GM21447 (cell line): ENCODE results near the gene PIBF1.
A peak's percentile ranks its signal among the peaks of the same experiment; 100 is the strongest.
"Not testable (repeated sequence)": the region's sequence is repeated elsewhere in the genome, so short reads cannot be mapped to it uniquely, and the experiment has no call there.

ENCODE experiments used
- ATAC-seq: cut with Tn5 transposase; IDR thresholded peaks from one replicate; pipeline ENCODE4 v1.9.1; 2021; ENCODE audit not compliant: unreplicated experiment

PIBF1 gene

DNA sequence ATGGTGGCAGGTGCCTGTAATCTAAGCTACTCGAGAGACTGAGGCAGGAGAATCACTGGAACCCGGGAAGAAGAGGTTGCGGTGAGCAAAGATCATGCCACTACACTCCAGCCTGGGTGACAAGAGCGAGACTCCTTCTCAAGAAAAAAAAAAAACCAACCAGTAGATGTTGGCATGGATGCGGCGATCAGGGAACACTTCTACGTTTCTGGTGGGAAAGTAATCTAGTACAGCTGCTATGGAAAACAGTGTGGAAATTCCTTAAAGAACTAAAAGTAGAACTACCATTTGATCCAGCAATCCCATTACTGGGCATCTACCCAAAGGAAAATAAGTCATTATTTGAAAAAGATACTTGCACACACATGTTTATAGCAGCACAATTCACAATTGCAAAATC, 119.6 kb downstream of the PIBF1 start:
- not testable (repeated sequence) for ATAC-seq

DNA sequence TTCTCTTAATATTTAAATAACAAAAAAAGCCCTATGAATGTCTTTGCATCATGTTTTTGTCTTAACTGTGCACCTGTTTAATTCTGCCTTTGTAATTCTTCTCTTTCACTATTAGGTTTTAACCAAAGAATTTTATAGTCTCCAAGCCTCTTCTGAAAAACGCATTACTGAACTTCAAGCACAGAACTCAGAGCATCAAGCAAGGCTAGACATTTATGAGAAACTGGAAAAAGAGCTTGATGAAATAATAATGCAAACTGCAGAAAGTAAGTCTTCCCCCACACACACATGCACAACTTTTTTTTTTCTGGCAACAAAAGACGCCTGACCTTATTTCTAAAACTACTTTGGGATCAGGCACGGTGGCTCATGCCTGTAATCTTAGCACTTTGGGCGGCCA, 126.5 kb downstream of the PIBF1 start:
- no peak for ATAC-seq

DNA sequence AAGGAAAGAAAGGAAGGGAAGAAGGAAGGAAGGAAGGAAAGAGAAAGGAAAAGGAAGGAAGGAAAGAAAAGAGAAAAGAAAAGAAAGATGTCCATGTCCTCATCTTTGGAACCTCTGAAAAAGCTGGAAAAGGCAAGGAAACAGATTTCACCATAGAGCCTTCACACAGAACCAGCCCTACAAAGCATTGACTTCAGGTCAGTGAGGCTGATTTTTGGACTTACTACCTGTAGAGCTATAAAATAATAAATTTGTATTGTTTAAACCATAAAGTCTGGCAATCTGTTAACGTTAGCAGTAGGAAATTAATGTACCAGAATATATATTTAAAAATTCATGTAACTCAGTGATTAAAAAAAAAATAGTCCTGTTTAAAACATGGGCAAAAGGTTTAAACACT, 130.0 kb downstream of the PIBF1 start:
- no peak for ATAC-seq

DNA sequence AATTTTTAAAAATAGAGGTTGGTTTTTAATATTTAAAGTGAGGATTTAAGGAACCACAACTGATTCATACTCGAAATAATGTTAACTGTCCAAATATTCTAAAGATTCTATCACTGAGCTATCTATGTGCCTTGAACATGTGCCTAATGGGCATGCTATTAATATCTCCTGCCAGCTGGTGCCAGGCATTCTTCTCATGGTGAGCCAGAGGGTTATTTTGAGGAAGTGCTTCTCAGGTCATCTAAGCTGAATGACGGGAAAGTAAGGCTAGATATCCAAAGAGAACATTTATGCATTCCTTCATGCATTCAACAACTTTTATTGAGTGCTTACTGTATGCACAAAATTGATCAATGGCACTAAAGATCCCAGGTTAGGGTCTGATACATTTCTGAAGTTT, 138.2 kb downstream of the PIBF1 start:
- no peak for ATAC-seq

DNA sequence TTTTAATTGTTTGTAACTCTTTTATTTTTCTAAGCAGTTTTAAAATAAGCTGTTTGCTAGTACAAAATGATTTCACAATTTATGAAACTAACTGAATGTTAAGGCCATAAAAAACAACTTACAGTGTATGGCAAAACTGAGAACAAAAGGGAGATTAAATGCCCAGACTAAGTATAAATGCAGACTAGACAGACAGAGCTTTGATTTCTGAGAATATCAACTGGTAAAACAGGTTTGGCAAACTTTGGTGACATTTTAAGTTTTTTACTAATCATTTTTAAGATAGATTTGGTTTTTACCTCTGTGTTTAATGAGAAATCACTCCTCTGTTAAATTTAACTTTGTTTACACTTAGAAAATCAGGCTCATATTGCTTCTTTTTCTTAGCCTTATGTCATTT, 149.4 kb downstream of the PIBF1 start:
- no peak for ATAC-seq

DNA sequence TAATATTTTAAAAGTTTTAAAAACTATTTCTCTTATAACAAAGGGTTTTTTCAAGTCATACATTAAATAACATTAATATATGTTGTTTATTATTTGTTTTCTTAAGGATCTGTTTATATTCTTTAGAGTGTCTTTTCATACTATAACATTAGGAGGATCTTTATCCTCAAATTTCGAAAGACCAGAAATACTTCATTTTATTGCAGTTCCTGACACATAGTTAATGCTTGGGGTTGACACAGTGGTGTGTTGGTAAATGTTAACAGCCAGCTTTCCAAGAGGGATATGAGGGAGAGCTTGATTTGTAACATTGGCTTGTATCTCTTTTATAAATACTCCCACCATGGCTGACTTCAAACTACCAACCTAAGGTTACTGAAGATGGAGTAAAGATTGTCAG, 150.3 kb downstream of the PIBF1 start:
- ATAC-seq = no peak

DNA sequence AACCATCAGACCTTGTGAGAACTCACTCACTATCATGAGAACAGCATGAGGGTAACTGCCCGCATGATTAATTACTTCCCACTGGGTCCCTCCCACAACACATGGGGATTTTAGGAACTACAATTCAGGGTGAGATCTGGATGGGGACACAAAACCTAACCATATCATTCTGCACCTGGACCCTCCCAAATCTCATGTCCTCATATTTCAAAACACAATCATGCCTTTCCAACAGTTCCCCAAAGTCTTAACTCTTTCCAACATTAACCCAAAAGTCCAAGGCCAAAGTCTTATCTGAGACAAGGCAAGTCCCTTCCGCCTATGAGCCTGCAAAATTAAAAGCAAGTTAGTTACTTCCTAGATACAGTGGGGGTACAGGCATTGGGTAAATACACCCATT, 164.3 kb downstream of the PIBF1 start:
- ATAC-seq = not testable (repeated sequence)

DNA sequence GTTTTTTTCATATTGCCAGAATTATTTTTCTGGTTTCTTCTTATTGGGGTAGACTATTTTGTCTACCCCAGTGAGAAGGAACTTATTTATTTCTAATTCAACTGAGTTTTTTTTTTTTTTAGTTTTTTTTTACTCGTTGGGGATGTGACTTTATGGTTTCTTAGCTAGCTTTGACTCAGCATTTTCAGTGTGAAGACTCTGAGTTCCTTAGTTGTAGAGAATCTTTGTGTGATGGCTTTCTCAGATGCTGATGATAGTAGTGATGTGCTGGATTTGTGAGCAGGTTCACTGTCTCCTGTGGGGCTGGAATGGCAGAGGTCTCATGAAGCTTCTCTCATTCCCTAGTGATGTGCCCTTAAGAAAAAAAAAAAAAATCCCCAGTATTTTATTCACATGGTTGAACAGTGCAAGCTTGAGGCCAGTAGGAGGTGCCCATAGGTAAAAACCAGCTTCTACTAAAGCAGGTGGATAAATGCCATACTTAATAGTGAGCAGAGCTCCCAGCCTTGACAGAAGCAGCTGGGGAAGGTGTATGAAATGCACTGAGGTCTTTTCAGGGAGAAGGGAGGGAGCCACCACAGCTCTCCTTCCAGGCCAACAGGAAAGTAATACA, 170.7 kb downstream of the PIBF1 start:
- ATAC-seq = no peak

DNA sequence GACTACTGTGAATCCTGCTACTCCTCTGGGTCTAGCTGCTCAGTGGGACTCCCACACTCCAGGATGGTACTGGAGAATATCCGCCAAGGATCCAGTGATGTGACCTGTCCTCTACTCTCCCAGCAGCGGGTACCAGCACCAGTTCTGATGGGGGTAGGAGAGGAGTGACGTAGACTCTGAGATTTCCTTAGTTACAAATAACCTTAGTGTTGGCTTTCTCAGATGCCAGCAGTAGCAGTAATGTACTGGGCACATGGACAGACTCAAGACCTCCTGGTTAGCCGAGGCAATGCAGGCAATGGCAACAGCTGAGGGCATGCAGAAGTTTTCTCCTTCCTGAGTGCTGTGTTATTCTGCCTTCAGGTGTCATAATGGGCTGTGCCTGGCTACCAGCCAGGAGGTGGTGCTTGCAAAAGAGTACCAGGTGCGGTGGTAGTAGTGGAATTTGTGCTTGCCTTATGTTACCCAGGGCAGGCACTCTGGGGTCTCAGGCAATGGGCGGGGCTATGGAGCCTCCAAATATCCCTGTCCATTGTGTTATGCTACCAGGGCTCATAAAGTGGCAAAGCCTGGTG, 171.5 kb downstream of the PIBF1 start:
- ATAC-seq = no peak

DNA sequence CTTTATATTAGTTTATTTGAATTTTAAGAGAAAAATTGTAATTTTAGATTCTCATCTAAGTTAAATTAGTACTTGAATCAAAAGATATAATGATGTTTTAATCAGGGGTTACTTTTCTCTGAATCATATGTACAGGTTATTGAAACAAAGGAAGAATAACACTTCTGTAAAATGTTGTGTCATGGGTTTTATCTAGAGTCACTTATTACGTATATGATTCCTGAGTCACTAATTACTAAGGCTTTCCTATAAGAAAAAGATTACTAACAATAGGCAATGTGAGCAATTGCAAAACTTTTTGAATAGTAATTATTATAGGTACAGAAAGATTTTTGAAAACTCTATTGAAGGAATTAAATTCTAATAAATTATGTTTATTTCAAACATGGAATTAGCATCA, 177.7 kb downstream of the PIBF1 start:
- ATAC-seq = no peak

DNA sequence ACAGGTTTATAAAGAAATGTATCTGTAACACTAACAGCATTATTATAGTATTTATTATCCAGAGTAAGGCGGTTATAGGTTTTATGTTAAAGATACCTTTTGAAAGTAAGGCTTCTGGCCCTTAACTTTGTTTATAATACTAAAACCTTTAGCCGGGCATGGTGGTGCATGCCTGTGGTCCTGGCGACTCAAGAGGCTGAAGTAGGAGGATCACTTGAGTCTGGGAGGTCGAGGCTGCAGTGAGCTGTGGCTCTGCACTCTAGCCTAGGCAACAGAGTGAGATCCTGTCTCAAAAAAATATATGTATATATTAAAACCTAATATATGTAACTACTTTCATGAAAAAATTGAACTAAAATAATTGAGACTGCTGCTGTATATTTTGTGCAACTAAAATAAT, 178.2 kb downstream of the PIBF1 start:
- no peak for ATAC-seq

DNA sequence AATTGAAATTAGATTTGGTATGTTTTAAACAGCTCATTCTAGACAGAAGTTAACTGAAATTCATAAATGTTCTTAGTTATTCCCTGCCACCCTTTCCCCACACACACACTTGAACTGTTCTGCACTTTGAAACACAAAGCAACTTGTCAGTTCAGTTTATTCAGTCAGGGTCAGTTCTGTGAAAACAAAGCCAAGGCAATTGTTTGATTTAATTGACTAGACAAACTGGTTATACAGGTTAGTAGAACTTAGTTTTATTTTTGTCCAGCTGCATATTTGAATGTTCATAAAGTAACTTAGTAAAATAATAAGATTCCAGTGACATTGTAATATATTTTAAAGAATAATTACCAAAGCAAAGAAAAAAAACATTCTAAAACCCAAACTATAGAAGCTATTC, 178.6 kb downstream of the PIBF1 start:
- ATAC-seq = no peak

DNA sequence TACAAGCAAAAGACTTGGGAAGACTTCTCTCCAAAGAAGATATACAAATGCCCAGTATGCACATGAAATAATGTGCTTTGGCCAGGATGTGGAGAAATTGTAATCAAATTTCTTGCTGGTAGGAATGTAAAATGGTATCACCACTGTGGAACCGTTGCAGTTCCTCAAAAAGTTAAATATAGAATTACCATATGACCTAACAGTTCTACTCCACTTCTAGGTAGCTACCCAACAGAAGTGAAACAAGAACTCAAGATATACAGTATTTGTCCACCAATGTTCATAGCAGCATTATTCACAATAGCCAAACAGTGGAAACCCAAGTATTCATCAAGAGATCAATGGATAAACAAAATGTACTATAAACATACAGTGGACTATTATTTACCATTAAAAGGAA, 181.8 kb downstream of the PIBF1 start:
- peak; percentile 74 for ATAC-seq

DNA sequence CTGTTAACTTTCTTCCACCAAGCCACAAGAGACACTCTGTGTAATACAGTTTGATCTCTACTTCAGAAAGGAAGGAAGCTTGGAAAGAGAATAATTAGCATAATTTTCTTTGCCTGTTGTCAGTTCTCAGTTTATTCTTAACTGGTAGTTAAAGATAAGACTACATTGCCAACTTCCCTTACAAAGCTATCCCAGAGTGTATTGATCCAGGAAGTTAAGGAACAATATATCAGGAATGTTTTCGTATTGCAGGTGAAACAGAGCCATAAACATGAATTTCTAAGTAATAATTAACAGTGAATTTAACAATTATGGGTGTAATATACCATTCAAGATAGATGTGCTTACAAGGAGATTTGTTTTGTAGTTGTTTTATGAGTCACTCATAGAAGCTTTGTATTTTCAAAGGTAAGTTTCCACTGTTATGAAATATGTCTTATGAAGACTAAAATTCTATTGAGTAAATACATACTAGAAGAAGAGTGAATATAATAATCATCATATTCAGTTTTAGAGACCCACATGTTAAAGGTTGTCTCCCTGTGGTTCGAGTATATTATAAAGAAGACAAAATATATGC, 188.5 kb downstream of the PIBF1 start:
- ATAC-seq = no peak

DNA sequence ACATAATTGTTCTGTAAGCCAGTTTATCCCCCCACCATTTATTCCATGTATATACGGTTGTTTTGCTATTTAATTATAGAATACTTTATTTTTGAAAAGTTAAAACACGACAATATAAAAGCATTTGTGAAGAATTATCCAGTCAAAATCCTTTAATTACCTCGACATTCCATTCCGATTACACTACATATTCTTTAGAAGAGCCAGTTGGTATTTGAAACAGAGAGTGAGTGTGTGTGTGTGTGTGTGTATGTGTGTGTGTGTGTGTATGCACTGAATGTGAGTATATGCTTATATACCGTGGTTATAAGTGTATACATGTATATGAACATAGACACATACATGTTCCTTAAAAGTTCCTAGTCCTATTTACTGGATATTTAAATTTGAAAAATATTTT, 189.0 kb downstream of the PIBF1 start:
- ATAC-seq = no peak

DNA sequence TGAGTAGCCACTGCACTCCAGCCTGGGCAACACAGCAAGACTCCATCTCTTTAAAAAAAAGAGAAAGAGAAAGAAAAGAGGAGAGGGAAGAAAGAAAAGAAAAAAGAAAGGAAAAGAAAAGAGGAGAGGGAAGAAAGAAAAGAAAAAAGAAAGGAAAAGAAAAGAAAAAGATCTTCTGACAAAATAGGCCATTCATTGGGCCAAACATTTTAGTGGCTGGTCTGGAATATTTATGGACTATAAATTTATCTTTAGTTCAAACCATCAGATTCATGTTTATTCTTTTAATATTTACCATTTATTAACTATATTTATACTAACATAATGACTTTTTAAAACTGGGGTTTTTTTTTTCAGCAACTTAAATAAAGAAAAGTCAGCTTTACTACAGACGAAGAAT, 191.3 kb downstream of the PIBF1 start:
- ATAC-seq = no peak

DNA sequence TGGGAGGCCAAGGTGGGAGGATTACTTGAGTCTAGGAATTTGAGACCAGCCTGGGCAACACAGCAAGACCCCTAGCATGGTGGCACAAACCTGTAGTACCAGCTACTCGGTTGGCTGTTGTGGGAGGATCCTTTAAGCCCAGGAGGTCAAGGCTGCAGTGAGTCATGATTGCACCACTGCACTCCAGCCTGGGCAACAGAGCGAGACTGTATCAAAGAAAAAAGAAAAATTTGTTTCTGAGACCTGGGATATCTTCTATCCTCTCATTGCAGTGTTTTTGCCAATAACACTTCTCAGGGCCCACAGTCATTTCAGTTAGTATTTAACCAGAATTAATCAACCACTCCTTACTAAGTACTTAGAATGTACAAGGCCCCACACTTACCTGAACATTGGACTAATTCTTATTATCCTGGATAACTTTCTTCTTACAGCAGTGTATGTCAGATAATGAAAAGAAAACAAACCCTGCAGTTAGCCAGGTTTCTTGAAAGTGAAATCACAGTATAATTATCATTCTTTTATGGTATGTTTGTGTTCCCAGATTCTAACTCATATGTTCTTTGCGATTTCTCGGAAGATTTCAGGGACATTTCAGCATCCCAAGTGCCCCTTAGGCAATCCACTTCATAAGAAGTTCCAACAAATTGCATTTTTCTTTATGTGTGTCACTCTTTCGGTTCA, 201.3 kb downstream of the PIBF1 start:
- no peak for ATAC-seq

DNA sequence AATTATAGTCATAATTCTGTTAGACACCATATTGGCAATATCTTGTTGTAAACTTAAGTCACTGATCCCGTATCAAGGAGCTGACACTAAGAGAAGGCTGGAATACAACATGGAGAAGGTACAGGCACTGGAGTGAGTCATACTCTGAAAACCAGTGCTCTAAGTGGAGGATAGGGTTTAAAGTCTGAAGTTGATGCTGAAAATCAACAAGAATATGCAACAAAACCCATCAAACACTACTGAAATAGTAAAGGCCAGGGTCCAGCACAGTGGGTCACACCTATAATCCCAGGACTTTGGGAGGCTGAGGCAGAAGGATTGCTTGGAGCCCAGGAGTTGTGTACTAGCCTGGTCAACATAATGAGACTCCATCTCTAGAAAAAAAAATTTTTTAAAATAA, 203.7 kb downstream of the PIBF1 start:
- ATAC-seq = no peak

DNA sequence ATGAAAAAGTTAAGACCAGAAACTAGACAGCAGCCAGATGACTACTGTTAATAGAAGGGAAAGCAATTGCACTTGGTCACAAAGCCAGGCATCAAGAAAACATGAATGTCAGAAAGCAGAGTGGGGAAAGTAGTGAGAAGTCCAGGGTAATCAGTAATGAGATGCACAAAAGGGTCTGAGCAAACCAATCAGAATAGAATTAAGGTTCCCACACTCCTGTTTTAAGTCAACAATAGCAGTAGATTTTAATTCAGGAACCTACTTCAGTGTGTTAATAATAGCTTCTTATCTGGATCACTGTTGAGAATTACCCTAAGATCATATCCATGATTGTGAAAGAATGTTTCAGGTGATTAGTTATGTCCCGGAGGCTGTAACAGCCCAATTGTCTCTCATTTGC, 204.3 kb downstream of the PIBF1 start:
- ATAC-seq = no peak

DNA sequence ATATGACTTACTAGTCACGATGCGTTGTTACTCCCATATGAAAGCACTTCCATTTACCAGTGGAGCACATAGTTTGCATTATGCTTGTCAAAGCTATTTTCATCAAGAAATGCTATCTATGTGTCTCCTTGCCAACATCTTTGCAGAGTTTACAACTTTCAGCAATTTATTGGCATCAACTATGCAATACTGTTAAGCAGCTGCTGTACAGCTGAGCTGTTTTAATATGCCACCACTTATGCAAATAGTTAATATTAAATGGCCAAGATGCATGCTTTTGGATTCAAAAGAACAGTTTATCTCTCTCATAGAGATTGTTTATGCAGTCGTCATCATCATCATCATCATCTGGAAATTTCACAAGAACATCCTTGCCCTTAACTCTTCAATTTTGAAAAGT, 209.0 kb downstream of the PIBF1 start:
- no peak for ATAC-seq

DNA sequence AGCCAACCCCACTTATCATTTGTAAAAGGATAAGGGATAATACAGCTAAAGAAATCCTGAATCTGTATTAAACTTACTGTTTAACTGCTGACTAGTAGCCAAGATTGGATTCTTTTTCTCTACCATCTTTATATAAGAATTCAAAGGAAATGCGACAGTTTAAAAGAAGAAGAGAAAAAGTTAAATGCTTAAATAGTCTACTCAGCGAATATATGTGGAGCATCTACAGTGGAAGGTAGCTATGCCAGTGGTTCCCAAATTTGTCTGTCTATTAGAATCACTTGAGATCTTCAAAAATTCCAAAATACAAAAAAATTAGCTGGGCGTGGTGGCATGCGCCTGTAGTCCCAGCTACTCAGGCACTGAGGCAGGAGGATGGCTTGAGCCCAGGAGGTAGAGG, 216.1 kb downstream of the PIBF1 start:
- ATAC-seq = no peak

DNA sequence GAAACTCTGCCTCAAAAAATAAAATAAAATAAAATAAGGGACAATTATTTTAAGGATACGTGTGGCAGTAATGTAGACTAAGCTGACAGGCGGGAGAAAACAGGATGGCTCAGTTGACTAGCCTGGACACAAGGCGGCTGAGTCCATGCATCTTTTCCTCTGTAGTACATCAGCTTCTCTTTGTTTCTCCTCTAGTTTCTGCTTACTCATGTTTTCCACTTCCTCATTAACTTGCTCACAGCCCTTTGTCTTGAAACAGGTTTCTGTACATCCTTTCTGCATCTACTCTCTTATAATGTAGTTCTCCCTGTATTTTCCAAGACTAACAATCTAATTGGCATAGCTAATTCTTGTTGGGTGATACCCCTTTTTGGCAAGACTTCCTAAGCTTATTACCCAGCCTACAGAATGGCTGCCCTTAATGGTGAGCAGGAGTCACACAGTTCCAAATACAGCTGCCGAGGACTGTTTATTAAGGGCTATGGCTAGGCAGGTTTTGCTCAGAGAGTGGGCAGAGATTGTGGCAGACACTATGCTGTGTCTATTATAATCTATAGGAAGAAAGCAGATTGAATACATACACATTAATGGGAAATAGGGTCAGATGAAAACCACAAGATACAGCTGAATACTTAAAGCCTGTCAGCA, 218.2 kb downstream of the PIBF1 start:
- peak; percentile 83 for ATAC-seq
